HG03159 (cell line): ENCODE results near the gene CACNG4.

Source experiments
- ATAC-seq: cut with Tn5 transposase; IDR thresholded peaks from one replicate; pipeline ENCODE4 v1.9.1; 2021; ENCODE audit warnings: mild to moderate bottlenecking, moderate library complexity; ENCODE audit not compliant: unreplicated experiment

CACNG4 gene

DNA sequence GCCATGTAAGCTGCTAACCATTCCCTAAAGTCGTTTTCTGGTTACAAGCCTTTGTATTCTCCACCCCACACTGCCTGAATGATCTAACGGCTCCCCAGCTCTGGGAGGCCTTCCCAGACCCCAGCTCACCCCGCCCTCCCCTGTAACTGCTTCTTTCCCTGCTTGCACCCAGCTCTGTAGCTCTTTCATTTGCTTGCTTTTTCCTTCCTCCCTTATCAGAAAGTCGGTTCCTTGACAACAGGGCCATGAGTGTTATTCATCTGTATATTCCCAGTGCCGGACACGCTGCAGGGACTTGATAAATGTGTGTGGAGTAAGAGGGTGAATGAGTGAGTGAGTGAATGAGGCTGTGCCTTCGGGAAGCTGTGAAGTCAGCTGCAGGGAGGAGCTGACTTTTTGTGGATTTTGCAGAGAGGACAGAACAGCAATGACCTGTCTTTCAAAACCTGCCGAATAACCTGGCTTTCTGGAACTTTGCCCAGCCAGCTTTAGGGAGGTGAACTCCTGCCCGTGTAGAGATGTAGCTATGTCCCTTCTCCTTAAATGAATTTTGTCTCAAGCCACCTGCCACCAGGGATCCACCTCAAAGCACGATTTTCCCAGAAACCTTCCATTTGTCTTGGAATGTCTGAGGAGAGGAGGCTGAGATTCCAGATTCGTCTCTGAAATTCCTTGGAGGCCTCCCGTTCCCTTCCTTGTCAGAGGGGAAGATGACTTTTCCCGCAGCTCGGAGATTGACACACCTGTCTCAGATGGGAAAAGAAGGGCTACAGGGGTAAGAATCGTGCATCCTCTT is 20.0 kb upstream of the CACNG4 start:
- no peak for ATAC-seq

DNA sequence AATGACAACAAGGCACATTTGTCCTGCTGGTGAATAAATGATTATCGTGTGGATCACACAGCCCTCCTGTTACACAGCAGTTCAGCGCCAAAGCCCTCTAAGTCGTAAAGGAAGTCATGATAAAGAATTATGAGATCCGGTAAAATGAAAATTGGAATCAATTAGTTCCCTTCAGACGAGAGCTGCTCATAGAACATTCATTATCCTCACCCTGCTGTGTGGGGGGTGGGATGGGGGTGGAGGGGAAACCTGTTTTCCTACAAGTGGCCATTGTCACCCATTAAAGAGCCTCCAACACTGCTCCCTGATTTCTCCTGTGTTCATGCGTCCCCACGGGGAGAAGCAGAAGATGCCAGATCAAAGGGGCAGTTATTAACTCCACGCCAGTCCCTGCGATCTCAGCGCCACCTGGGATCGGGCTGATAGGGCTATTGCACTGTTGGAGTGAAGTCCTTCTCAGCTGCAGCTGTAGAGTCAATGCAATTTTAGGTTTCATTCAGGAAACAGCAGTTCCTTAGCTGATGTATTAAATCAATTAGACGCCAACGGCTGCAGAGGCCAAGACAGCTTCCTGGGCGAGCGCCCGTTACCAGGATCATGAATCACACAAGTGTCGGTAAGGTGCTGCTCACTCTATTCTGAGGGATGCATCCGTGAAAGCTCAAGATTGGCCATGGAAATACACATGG is 19.2 kb upstream of the CACNG4 start:
- no peak for ATAC-seq

DNA sequence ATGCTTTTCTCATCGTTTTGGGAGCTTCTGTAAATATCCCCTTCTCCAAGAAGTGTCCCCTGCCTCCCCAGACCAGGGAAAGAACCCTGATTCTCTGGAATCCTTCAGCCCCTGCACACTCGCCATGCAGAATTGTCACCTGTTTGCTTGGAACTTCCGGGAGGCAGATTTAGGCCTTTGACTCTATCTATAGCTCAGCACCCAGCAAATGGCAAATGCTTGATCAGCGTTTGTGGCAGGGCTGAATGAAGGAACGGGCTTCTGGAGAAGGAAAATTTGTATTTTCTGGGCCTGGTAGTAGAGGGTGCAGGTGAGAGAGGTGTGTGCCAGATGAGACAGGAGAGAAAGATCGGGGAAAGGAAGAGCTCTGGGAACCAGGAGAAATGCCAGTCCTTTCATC is 18.3 kb upstream of the CACNG4 start:
- ATAC-seq: no peak

DNA sequence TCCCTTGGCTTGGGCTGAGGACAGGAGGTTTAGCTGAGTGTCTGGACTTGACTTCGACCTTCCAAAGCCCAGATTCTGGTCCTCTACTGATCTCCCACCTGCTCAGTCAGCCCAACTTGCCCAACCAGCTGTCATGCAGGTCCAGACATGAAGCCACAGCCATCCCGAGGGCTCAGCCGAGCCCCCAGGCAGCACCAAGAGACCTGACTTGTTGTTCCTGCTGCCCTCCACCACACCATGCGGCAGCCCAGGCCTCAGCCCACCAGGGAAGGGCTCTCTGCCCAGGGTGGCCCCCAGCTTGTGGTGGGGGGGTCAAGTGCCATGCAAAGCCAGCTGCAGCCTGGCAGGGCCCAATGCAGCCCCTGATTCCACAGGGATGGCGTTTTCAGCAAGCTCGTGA is 17.2 kb upstream of the CACNG4 start:
- no peak for ATAC-seq

DNA sequence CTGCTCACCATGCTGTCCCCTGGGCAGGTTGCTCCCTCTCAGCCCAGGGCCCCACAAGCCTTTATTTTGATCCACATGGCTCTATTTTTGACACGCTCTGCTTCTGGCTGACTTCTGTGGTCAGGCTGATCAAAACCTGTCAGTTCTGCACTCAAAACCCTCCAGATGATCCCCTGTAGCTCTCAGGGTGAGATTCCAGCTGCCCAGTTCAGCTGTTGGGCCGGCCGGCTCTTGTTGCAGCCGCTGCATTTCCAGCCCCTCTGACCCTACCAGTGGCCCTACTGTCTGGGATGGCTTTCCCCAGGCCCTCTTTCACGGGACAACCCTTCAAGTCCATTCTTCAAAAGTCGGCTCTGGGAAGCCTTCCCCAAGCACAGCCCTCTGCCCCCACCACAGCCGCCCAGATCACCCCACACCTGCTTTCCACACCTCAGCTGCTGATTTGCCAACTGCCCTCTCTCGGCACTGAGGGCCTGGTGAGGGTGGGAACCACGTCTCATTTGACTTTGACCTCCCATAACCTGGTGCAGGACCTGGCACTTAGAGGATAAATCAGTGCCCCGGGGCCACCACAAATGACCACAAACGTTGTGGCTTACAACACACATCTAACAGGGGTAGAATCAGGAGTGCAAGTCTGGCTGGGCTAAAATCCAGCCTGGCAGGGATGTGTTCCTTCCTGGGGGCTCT is 16.3 kb upstream of the CACNG4 start:
- no peak for ATAC-seq

DNA sequence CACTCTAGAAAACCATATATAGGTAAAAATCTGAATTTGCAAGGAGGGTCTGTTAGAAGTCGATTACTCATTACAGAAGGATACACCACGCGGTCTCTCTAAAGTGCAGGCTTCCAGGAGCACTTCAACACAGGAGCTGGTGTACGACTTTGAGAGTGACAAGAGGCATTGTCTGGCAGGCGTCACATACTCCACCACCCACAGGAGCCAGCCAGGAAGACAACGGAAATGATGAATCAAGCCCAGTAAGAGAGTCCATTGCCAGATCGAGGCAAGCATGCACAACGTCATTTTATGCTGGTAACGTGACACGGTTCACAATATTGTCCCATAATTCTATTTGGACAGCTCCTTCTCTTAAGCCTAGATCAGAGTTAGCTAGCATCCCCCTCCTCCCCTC is 15.0 kb upstream of the CACNG4 start:
- ATAC-seq: no peak

DNA sequence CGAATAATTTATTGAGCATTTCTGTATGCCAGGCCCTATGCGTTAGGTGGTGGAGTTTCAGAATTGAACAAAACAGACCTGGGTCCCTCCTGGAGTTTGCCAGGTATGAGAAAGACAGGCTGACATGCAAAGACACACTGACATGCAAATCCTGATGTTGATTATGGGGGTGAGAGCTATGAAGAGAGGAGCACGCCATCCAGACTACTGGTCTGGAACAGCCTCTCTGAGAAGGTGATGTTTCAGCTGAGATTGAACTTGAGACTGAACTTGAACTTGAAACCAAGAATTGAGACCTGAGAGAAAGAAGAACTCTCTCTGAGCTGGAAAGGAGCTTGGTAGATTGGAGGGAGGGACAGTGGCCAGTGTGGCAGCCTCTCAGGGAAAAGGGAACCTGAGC is 14.2 kb upstream of the CACNG4 start:
- no peak for ATAC-seq

DNA sequence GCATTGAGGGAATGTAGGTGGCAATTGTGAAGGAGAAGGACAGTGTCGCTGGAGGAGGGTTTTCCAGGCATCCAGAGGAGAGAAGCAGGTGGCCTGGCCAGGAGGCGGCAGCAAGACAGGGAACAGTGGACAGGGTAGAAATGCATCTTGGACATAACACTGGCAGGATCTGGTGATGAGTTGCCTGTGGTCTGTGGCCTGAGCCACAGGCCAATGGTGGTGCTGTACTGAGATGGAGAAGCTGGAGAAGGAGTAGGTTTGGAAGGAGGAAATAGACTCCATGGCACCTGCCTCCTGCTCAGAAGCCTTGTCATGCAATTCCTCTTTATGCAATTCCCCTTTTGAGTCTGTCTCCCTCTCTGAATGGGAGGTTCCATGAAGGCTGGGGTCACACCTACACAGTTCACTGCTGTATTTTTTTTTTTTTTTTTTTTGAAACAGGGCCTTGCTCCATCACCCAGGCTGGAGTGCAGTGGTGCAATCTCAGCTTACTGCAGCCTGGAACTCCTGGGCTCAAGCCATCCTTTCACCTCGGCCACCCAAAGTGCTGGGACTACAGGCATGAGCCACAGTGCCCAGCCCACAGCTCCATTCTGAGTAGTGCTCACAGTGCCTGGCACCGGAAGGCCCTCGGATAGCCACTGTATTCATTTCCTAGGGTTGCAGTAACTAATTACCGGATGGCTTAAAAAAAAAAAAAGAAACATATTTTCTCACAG is 13.5 kb upstream of the CACNG4 start:
- ATAC-seq: no peak

DNA sequence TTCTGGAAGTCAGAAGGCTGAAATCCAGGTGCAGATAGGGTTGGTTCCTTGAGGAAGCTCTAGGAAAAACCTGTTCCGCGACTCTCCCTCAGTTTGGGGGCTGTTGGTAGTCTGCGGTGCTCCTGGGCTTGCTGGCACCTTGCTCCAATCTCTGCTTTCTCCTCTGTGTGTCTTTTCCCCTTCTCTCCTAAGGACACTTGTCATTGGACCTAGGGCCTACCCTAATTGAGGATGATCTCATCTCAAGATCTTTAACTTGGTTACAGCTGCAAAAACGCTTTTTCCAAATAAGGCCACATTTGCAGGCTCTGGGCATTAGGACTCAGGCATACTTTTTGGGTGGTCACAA is 12.9 kb upstream of the CACNG4 start:
- ATAC-seq: no peak

DNA sequence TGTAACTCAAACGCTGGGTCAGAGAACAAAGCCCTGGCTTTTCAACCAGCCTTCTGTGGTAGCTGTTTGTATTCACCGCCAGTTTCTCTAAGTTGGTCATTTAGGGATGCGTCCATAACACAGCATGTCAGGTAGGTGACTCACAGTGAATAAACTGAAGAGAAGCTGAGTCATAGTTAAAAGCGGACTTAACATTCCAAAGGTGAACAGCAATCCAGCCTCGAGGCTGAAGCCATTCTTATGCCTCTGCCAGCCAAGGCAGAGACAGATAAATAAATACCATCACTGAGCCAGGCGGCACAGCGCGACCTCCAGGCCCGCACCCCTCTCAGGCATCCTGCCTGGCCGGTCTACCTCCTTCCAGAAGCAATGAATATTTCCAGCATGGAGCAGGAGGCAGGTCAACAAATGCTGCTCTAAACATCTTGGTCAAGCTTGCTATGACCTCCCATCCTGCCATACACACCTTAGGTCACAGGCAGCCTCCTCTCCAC is 12.4 kb upstream of the CACNG4 start:
- no peak for ATAC-seq

DNA sequence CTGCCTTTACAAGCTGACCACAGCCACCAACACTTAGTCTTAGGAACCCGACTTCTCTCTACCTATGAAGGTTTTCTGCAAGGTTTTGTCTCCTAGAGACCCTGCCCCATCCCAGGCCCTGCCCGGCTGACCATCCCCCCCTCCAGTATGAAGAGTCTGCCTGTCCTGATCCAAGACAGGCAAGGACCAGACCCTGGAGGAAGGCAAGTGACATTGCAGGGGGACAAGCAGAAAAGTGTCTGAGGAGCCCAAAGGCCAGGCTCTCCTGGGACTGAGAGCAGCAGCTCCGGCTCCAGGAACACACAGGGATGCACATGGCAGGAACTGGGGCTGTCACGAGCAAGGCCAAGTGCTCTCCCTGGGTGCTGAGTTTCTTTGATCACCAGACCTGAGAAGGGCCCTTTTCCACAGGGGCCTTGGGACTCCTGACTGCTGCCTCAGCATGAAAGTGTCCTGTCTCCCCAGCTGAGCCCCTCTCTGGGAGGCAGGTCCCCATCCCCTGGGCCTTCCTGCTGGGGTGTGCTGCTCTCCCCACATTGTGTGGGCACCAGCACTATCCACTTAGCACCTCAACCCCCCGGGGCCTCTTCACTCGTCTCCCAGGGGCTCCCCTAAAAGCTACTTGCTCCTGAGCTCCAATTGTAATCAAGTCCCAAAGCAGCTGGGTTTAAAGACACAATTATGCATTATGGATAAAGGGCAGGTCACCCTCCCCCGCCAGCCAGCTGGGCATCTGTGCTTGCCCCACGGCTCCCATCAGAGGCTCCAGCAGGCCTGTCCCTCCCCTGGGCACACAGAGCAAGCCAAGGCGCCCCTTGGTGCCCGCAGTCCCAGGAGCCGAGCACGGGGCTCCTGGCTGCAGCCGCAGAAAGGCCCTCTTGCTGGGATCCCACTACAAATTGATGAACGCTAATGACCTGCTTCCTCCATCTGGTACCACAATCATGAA is 11.6 kb upstream of the CACNG4 start:
- no peak for ATAC-seq

DNA sequence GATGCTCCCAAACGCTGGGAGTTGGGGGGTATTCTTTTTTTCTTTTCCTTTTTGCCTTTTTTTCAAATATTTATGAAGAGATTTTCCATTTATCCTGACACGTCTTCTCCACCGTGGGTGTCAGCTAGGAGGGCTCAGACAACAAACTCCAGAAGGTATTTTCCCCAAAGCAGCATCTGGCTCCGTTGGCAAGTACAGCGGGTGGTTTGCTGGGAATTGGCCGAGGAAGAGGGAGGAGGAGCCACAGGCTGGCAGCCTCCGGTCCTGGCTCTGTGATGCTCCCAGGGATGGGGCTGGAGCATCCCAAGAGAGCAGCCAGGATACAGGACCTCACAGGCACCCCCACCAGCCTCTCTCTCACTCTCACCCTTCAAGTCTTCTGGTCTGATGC is 10.9 kb upstream of the CACNG4 start:
- no peak for ATAC-seq

DNA sequence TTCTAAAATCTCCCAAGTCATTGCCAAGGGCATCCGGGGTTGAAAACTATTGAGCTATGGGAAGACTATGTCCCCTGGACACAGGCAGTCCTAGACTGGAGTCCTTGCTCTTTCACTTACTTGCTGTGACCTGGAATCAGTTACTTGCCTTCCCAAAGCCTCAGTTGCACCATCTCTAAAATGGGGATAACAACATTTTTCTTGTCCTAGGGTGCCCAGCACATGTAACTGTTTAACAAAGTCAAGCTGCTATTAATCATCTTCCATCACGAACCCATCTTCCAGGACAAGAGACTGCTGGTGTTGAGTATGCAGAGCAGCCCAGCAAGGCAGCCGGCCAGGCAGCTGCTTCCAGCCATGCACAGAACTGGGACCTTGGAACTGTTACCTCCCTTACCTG is 9.9 kb upstream of the CACNG4 start:
- no peak for ATAC-seq

DNA sequence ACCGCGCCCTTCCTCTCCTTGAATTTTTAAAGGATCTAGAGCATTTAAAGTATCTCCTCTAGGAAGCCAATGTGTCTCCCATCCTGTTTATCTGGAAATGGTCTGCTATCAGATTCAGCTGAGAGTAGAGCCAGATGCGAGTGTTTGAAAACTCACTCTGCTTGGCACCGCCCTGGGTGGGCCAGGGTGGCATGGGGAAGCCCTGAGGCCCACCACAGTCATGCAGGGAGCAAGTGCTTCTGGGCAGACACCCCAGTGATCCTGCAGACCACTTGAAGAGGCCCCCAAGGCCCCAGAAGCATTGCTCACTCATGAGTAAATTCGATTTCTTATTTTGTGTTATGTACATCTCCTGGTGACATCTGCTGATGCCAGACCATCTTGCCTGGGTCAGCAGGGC is 8.7 kb upstream of the CACNG4 start:
- ATAC-seq: no peak

DNA sequence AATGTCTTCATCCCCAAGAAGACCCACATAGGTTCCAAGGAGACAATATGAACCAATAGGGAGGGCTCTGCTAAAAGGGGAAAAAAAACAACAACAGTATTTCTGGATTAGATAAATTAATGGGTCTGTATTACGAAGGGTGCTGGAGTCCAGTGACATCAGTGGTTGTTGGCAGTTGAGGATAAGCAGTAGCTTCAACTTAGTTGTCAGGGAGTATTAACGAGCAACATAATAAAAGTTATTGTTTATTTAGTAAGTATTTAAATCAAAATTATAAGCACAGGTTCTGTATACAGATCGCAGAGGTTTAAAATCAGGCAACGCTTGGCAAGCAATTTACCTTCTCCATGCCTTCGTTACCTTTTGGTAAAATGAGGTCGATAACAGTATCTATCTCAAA is 7.6 kb upstream of the CACNG4 start:
- ATAC-seq: no peak

DNA sequence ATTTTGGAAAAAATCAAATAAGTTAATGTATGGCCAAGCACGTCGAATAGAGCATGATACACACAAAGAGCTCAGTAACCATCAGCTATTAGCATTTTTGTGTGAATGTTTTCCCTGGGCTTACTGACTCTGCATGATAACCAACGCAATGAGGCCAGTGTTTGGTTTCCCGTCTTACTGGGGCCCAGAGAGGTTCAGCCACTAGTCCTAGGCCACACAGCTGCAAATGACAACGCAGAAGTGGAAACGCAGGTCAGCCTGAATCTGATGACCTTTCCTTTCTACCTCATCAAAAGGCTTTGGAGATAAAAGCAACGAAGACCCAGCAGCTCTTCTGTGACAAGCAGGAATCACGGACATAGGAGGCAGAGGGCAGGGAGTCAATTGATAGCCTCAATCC is 7.2 kb upstream of the CACNG4 start:
- ATAC-seq: no peak

DNA sequence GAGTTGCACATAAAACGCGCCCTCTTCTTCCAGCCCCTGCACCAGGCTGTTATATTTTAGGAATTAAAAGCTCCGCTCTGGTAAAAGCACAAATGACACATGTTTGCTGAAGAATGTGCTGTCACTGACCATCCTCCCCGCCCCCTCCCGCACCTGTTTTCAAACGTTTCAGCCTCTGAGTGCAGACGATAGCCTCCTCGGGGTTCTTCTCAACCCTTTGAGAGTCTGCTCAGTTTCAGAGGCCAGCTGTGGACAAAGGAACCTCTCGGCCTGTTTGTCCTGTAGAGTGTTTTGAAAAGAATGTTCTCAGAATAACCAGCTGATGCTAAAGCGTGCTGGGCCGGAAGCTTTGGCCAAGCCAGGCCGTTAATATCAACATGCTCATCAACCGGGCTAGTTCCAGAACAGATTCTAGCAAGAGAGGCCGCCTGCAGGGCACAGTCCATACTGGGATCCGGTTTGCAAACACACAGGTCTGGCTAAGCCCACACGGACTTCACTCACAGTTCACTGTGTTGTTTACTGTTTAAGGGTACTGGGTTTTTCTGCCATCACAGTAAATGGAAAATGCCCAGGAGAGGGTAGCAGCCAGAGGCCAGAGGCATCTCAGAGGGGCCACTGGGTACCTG is 6.4 kb upstream of the CACNG4 start:
- ATAC-seq: no peak

DNA sequence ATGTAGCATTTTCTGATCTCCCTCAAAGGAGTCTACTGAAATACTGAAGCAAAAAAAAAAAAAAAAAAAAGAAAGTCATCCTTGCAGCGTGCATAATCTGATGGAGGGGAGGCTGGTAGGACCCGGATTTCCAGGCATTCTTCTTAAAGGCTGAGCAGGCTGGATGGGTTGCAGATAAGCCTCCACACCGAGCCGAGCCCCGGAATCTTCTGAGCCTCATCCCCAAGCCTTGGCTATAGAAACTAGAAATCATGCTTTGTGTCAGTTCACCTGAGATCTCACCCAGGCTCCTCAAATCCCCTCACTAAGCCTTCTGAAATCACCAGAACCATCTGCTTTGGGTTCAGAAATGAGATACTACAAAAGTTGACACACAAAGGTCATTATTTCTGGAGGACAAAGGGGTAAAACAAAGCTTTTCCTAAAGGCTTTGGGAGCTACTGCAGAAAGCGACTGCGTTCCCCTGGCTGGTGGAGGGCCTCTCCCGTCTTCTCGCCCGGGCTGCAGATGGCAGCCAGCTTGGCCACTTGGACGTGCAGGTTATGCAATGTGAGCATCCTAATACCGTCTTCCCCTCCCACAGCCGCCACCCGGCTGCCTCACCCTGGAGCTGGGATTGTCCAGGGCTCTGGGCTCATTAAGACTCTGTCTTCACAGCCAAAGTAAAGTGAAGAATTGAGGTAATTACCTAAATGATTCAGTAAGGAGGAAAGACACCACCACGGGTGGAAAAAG is 4.7 kb upstream of the CACNG4 start:
- ATAC-seq: no peak

DNA sequence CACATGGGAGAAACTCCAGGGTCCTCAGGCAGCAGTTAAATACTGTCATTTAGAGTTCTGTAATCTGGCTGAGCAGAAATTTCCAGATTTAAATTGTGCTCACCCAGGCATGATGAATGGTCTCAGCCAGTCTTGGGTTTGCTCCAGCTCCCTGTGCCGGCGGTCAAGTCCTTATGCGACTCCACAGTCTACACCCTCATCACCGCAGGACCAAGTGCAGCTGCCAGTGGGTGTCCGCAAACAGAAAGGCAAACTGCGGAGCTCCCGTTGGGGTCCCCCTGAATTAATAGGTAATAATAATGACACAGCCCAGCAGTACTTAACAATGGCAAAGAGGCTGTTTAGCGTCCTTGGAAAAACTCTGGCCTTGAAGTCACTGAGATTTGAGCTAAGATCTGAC is 3.9 kb upstream of the CACNG4 start:
- ATAC-seq: no peak
